Neural progenitor cell (in vitro differentiated cells): ENCODE measurements around the gene RBKS.

ENCODE experiments used
- EZH2 ChIP-seq: fragments of 200-600 bp; sonication (generic); IDR thresholded peaks from 2 replicates; pipeline ENCODE4 v1.6.1; 2017; ENCODE audit warnings: antibody characterized with exemption, mild to moderate bottlenecking, moderate library complexity
- TF ChIP-seq, protein P1 (sequence below): fragments of 200-600 bp; sonication (generic); IDR thresholded peaks from 2 replicates; pipeline ENCODE4 v1.5.1; 2017; ENCODE audit warnings: antibody characterized with exemption, mild to moderate bottlenecking

DNA sequence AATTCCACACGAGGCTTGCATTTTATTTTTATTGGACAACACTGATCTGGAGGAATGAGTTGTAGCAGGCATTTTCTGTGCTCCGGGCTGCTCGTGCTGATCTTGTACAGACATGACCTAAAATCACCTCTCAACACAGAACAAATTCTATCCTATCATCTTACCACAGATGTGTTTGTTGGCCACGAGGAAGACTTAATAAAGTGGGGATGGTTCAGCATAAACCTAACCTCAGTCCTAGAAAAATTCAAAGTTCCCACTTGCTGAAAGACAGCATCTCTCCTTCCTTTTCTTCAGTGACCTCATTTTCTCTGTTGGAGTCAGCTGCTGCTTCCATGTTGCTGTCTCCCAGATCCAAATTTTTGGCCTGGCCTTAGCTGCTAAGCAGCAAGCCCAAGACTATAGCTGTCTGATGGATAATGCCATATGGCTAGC lies 45.3 kb downstream of the RBKS start:
- TF ChIP-seq, protein P1, sequence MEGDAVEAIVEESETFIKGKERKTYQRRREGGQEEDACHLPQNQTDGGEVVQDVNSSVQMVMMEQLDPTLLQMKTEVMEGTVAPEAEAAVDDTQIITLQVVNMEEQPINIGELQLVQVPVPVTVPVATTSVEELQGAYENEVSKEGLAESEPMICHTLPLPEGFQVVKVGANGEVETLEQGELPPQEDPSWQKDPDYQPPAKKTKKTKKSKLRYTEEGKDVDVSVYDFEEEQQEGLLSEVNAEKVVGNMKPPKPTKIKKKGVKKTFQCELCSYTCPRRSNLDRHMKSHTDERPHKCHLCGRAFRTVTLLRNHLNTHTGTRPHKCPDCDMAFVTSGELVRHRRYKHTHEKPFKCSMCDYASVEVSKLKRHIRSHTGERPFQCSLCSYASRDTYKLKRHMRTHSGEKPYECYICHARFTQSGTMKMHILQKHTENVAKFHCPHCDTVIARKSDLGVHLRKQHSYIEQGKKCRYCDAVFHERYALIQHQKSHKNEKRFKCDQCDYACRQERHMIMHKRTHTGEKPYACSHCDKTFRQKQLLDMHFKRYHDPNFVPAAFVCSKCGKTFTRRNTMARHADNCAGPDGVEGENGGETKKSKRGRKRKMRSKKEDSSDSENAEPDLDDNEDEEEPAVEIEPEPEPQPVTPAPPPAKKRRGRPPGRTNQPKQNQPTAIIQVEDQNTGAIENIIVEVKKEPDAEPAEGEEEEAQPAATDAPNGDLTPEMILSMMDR, result no peak
- TF ChIP-seq EZH2, result no peak
